ENCODE measurements around the gene PTRH1. TPM values are rescaled to one million over a fixed set of nuclear protein-coding genes. Genes with fewer than 3 reads are reported as not detected.

The PTRH1 gene
- total RNA-seq, 1 experiment from 2014 or later: 16.9 TPM

GRCh38 chr9:127693697-127694096, 21.8 kb downstream of the PTRH1 start:
- DNase-seq (ENCODE audit: low spot score) (no peak), ATAC-seq (no peak)
- H3K36me3 Mint-ChIP-seq: peaks cover 22% of the 10 kb centered on the region
- H3K27me3 Mint-ChIP-seq (ENCODE audit: low read depth): no peaks in the 10 kb centered on the region; the same call in 1 of the 2 replicates
- no peak overlapping the region for H3K27ac Mint-ChIP-seq
- peaks cover 6% of the 10 kb centered on the region for H3K9me3 Mint-ChIP-seq
- H3K4me3 Mint-ChIP-seq: no peak overlapping the region
- H3K4me1 Mint-ChIP-seq: no peaks in the 10 kb centered on the region
- ChIA-PET POLR2A (no interaction called here), CTCF (no interaction called here)
- TF ChIP-seq SMAD4 (CRISPR knock-in tag; IDR thresholded peaks at IDR 0.05) (no peak), ZNF396 (CRISPR knock-in tag; IDR thresholded peaks at IDR 0.05; ENCODE audit: borderline replicate concordance) (no peak), PRDM15 (CRISPR knock-in tag; IDR thresholded peaks at IDR 0.05) (no peak), CREM (CRISPR knock-in tag; IDR thresholded peaks at IDR 0.05) (no peak)
- TF ChIP-seq, protein P1, sequence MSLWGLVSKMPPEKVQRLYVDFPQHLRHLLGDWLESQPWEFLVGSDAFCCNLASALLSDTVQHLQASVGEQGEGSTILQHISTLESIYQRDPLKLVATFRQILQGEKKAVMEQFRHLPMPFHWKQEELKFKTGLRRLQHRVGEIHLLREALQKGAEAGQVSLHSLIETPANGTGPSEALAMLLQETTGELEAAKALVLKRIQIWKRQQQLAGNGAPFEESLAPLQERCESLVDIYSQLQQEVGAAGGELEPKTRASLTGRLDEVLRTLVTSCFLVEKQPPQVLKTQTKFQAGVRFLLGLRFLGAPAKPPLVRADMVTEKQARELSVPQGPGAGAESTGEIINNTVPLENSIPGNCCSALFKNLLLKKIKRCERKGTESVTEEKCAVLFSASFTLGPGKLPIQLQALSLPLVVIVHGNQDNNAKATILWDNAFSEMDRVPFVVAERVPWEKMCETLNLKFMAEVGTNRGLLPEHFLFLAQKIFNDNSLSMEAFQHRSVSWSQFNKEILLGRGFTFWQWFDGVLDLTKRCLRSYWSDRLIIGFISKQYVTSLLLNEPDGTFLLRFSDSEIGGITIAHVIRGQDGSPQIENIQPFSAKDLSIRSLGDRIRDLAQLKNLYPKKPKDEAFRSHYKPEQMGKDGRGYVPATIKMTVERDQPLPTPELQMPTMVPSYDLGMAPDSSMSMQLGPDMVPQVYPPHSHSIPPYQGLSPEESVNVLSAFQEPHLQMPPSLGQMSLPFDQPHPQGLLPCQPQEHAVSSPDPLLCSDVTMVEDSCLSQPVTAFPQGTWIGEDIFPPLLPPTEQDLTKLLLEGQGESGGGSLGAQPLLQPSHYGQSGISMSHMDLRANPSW (CRISPR knock-in tag; conservative IDR thresholded peaks at IDR 0.05; ENCODE audit: low read depth): no peak
- TF ChIP-seq, protein P2, sequence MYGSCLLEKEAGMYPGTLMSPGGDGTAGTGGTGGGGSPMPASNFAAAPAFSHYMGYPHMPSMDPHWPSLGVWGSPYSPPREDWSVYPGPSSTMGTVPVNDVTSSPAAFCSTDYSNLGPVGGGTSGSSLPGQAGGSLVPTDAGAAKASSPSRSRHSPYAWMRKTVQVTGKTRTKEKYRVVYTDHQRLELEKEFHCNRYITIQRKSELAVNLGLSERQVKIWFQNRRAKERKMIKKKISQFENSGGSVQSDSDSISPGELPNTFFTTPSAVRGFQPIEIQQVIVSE (CRISPR knock-in tag; IDR thresholded peaks at IDR 0.05; ENCODE audit: borderline replicate concordance): no peak

DNA sequence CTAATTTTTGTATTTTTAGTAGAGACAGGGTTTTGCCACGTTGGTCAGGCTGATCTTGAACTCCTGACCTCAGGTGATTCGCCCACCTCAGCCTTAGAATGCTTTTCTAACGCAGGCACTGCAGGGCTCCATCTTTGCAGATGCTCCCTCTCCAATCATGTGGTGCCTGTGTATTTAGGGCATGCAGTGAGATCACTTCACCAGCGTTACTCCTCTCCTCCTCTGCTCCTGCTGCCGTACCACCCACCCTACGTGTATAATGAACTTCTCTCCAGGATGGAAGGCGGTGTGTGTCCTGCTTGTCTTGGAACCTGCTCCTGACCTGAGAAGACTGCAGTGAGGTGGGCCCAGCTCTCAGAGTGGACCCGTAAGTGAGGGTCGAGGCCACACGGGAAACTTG, 22.3 kb downstream of the PTRH1 start:
- H3K4me3 Mint-ChIP-seq: no peak overlapping the region
- DNase-seq (ENCODE audit: low spot score) (no peak), ATAC-seq (no peak)
- H3K9me3 Mint-ChIP-seq: peaks cover 6% of the 10 kb centered on the region
- ChIA-PET POLR2A (no interaction called here), CTCF (interaction anchor here (0.7 kb wide), 1 partner anchor 587 kb away, joined by 3 read pairs; no protein-coding TSS in a partner anchor)
- TF ChIP-seq ERG (CRISPR knock-in tag; IDR thresholded peaks at IDR 0.05): no peak
- no peak for TF ChIP-seq GABPB1 (CRISPR knock-in tag; IDR thresholded peaks at IDR 0.05)
- H3K4me1 Mint-ChIP-seq: no peaks in the 10 kb centered on the region
- H3K36me3 Mint-ChIP-seq: peaks cover 24% of the 10 kb centered on the region
- H3K27me3 Mint-ChIP-seq (ENCODE audit: low read depth): no peaks in the 10 kb centered on the region; the same call in 1 of the 2 replicates
- H3K27ac Mint-ChIP-seq: no peak overlapping the region

DNA sequence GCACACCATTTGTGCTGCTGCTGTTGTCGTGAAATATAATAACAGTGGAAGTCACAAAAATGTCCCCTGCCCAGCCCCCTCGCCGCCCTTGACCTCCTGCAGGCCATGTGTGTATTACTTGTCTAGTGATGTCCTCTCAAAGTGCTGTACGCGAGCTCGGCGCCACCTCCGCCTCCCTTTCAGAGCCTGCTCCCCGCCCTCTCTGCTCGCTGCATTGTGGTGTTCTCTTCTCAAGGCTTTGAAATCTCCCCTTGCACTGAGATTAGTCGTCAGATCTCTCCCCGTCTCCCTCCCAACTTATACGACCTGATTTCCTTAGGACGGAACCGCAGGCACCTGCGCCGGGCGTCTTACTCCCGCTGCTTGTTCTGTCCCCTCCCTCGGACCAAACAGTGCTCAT, 23.4 kb downstream of the PTRH1 start:
- ChIA-PET CTCF (interaction anchor here (0.6 kb wide), 1 partner anchor 67 kb away, joined by 3 read pairs; no protein-coding TSS in a partner anchor), POLR2A (no interaction called here)
- H3K4me1 Mint-ChIP-seq: no peaks in the 10 kb centered on the region
- peak overlapping the region; percentile 17; the same call in 1 of the 2 replicates for H3K27ac Mint-ChIP-seq
- DNase-seq (ENCODE audit: low spot score): no peak
- peaks cover 24% of the 10 kb centered on the region for H3K36me3 Mint-ChIP-seq
- H3K9me3 Mint-ChIP-seq: peaks cover 6% of the 10 kb centered on the region
- no peaks in the 10 kb centered on the region for H3K27me3 Mint-ChIP-seq (ENCODE audit: low read depth)
- no peak for ATAC-seq
- H3K4me3 Mint-ChIP-seq: no peak overlapping the region
- TF ChIP-seq FOXJ3 (CRISPR knock-in tag; IDR thresholded peaks at IDR 0.05; ENCODE audit: borderline replicate concordance) (no peak), USF1 (CRISPR knock-in tag; IDR thresholded peaks at IDR 0.05) (no peak), ZNF317 (CRISPR knock-in tag; IDR thresholded peaks at IDR 0.05; ENCODE audit: borderline replicate concordance, low read depth) (no peak), NFYB (CRISPR knock-in tag; conservative IDR thresholded peaks at IDR 0.05; ENCODE audit: low read depth) (no peak), CBFB (CRISPR knock-in tag; IDR thresholded peaks at IDR 0.05; ENCODE audit: low read depth) (no peak)
- TF ChIP-seq, protein P3, sequence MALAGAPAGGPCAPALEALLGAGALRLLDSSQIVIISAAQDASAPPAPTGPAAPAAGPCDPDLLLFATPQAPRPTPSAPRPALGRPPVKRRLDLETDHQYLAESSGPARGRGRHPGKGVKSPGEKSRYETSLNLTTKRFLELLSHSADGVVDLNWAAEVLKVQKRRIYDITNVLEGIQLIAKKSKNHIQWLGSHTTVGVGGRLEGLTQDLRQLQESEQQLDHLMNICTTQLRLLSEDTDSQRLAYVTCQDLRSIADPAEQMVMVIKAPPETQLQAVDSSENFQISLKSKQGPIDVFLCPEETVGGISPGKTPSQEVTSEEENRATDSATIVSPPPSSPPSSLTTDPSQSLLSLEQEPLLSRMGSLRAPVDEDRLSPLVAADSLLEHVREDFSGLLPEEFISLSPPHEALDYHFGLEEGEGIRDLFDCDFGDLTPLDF (CRISPR knock-in tag; IDR thresholded peaks at IDR 0.05): no peak
- TF ChIP-seq, protein P4, sequence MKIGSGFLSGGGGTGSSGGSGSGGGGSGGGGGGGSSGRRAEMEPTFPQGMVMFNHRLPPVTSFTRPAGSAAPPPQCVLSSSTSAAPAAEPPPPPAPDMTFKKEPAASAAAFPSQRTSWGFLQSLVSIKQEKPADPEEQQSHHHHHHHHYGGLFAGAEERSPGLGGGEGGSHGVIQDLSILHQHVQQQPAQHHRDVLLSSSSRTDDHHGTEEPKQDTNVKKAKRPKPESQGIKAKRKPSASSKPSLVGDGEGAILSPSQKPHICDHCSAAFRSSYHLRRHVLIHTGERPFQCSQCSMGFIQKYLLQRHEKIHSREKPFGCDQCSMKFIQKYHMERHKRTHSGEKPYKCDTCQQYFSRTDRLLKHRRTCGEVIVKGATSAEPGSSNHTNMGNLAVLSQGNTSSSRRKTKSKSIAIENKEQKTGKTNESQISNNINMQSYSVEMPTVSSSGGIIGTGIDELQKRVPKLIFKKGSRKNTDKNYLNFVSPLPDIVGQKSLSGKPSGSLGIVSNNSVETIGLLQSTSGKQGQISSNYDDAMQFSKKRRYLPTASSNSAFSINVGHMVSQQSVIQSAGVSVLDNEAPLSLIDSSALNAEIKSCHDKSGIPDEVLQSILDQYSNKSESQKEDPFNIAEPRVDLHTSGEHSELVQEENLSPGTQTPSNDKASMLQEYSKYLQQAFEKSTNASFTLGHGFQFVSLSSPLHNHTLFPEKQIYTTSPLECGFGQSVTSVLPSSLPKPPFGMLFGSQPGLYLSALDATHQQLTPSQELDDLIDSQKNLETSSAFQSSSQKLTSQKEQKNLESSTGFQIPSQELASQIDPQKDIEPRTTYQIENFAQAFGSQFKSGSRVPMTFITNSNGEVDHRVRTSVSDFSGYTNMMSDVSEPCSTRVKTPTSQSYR (CRISPR knock-in tag; IDR thresholded peaks at IDR 0.05): no peak

All from WTC11 (cell line).